ENCODE results near the gene ART5. TPM values are rescaled to one million over a fixed set of nuclear protein-coding genes. Genes with fewer than 3 reads are reported as not detected.

Gene ART5, protein sequence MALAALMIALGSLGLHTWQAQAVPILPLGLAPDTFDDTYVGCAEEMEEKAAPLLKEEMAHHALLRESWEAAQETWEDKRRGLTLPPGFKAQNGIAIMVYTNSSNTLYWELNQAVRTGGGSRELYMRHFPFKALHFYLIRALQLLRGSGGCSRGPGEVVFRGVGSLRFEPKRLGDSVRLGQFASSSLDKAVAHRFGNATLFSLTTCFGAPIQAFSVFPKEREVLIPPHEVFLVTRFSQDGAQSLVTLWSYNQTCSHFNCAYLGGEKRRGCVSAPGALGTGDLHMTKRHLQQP
- 1 to 10 TPM; 3.2 to 5.1 (median 3.8) TPM for polyA plus RNA-seq (ENCODE audit: insufficient read length in 4 of 4)

DNA sequence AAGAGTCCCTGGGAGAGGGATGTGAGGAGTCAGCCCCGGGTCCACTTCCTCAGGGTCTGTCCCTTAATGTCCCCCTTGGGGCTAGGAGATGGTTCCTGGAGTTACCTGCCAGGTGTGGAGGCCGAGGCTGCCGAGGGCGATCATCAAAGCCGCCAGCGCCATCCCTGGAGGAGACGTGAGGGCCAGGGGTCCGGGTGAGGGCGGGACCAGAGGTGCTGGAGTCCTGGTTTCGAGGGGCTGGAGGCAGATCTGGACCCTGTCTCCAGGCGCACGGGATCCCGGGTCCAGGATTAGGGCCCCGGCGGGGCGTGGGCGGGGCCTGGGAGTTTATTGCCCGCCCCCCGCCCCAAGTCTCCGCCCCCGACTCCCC, at the start of gene ART5:
Gene ART5, minus strand, starts transcription at position 292 of the 370 bp plus-strand sequence. Its CDS starts 130 bp downstream, at position 162.
- no peak for DNase-seq (ENCODE audit: low read depth in 4 of 4, low spot score in 3 of 4)

DNA sequence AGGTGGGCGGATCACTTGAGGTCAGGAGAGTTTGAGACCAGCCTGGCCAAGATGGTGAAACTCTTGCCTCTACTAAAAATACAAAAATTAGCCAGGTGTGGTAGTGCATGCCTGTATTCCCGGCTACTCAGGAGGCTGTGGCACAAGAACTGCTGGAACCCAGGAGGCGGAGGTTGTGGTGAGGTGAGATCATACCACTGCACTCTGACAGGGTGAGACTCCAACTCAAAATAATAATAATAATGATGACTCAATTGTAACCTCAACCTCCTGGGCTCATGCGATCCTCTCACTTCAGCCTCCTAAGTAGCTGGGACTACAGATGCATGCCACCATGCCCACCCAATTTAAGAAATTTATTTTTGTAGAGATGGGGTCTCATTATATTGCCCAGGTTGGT, 45.0 kb upstream of the ART5 start:
- DNase-seq (ENCODE audit: low read depth in 4 of 4, low spot score in 3 of 4), result no peak

DNA sequence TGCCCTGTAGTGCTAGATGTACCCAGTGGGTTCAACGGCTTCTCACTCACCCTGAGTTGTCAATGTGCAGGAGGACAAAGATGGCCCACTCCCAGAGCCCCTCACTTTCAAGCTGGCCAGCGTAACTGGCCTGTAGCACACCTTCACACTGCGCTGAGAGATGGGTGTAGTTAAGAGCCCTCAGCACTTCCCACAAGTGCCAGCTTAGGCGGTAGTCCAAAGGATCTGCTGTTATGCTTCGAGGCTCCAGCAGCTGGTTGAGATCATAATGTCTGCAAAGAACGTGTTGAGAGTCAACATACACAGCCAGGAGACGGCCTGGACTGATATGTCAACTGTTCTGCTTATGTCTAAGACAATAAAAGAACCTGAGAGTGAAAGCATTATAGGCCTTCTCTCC, 44.1 kb upstream of the ART5 start:
- no peak for DNase-seq (ENCODE audit: low read depth in 4 of 4, low spot score in 3 of 4)

DNA sequence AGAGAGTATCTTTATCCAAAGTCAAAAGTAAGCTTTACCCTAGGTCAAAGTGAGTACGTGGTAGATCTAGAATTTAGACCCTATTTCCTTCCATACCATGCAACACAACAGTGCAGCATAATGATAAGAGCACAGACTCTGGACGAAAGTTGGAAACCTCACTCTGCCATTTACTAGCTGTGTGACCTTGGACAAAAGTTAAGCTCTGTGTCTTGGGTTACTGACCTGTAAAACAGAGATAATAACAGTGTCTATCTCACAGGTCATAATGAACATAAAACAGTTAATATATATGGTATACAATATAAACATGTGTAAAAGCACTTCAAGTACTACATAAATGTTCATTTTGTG, 43.0 kb upstream of the ART5 start:
- DNase-seq (ENCODE audit: low read depth in 4 of 4, low spot score in 3 of 4), result no peak

DNA sequence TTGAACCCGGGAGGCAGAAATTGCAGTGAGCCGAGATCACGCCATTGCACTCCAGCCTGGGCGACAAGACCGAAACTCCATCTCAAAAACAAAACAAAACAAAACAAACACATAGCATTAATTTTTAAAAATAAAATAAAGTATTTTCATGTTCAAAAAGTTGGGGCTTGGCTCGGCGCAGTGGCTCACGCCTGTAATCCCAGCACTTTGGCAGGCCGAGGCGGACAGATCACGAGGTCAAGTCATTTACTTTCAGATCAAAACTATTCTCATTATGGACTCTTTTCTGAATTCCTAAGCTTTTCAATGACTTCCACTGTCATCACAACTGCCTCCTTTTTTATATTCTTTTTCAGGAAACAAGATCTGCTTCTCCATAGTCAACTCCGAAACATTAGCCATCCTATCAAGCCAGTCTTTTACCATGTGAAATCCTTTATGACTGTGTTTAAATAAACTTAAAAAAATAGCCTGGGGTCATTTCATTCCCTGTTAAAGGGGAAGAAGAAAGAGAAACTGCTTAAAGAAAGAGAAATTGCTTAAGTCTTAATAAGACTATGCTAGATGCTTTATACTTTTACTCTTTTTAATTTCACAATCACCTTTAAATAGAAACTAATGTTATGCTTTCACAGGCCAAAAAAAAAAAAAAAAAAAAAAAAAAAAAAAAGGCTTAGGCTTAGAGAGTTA, 42.5 kb upstream of the ART5 start:
- DNase-seq (ENCODE audit: low read depth in 4 of 4, low spot score in 3 of 4), result no peak

DNA sequence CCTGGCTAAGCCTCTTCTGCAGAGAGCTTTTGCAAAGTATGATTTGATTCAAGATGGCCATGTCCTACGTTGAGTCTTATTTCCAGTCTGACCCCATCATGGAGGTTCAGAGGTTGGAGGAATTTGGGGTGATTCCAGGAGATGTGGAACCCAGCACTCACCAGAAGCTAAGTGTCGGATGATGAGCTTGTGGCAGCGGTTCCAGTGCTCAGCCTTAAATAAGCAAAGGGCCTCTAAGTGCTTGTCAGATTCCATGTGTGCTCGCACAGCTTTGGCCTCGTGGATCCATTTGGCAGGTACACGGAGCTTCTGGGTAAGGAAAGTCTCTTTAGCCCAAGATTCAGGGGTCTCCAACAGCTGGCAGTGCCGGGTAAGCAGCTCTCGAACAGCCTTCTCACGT, 41.2 kb upstream of the ART5 start:
- DNase-seq (ENCODE audit: low read depth in 4 of 4, low spot score in 3 of 4), result no peak

DNA sequence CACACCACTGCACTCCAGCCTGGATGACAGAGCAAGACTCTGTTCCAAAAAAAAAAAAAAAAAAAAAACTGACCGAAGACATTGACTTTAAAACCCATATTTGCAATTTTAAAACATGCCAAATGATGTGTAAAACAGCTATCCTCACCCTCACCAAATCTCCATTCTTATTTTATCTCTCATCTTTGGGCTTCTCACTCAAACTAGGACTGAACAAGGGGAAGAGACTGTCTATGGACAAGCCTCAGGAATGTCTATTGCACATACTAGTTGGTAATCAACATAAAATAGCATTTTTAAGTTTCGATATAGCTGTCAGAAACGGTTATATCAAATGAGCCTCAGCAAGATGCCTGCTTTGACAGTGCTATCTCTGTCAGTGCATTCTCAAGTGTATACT, 37.3 kb upstream of the ART5 start:
- no peak for DNase-seq (ENCODE audit: low read depth in 4 of 4, low spot score in 3 of 4)

DNA sequence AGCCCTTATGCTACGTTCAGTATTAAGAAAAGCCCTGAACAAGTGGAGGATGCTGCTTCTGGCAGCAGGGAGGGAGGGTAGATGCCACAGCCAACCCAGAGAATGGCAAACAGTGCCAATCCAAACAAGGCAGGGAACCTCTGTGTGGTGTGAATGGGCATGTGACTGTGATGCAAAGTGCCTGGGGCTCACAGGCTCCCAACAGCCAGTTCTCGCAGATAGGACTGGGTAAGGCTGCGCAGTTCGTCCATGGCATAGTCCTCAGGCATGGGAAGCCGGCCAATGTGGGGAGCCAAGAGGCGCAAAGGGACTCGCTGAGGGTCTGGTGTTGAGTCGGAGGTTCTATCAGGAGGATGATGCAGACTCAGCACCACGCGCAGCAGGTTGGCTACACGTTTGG, 34.2 kb upstream of the ART5 start:
- DNase-seq (ENCODE audit: low read depth in 4 of 4, low spot score in 3 of 4), result no peak

DNA sequence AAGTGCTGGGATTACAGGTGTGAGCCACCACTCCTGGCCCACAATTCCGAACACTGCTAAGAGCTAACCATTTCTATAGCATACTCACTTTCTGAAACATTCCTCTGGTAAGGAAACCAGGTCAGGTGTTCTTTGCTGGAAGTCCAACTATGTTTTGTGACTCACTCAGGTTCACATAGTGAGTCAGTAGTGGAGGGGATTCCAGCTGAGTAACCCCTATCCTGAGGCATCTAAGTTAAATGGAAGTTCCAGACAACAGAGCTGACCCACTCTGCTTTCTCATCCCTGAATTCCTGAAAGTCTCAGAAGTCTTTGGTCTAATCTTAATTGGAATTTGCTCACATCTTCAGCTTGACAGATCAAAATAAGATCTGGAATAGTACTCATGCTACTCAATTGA, 32.4 kb upstream of the ART5 start:
- DNase-seq (ENCODE audit: low read depth in 4 of 4, low spot score in 3 of 4), result no peak

DNA sequence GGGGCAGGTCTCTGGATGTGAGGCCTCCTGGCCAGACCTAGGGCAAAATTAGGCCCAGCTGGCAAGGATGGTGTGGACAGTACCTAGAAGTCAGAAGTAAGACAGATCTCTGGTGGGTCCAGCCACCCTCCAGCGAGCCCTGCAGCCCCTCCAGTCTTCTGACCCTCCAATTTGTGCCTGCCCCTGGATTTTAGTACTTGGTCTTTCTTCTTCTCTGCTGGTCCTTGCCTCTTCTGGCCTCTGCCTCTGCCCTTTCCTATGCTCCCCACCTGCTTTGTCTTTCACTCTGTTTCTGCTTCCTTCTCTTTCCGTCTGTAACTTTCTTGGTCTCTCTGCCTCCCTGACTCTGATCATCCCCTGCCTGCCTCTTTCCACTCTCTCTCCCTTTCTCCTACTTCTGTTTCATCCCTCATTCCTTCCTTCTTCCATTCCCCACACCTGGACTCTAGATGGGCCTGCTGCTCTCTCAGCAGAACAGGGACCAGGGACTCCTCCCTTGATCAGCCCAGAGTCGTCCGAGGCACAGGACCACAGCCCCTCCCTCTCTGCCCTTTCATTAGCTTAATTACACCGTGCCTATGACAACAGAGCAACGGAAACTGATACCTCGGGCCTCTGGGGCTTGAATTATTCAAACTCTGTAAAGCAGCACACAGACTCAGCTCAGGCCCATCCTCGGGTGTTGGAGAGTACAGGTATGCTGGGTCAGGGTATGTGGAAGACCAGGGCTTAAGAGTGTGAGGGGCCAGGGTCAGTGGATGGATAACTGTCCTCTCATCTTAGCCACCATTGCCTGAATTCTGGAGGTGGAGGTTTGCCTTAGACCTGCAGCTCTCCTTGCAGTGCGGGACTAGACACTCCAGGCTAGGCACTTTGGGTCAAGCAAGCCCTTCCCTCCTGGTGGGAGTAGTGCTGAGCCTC, 29.8 kb upstream of the ART5 start, which contains the start of gene CHRNA10:
Gene CHRNA10, minus strand, starts transcription at position 51 of the 921 bp plus-strand sequence. CDS start 72 bp downstream, outside the sequence.
- DNase-seq (ENCODE audit: low read depth in 4 of 4, low spot score in 3 of 4), result peak in 3 of 4 donors; percentile 1 to 21 (median 14)

DNA sequence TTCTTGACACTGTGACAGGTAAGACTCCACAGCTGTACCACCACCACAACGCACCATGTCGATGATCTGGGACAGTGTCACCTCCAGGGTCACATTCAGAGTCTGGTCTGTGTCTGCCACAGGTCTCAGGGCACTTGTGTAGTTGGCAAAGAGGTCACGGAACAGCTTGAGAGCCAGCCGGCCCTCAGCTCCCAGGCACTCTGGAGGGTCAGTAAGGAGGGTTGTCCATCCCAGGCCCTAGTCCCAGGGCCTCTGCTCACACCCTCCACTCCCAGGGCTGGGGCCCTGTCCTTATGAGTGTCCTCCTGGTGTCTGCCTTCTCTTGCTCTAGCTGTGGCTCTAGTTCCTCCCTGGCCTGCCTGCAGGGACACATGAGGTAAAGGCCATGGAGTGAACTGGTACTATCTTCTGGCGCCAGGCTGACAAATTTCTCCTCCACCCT, 28.0 kb upstream of the ART5 start:
- no peak for DNase-seq (ENCODE audit: low read depth in 4 of 4, low spot score in 3 of 4)

DNA sequence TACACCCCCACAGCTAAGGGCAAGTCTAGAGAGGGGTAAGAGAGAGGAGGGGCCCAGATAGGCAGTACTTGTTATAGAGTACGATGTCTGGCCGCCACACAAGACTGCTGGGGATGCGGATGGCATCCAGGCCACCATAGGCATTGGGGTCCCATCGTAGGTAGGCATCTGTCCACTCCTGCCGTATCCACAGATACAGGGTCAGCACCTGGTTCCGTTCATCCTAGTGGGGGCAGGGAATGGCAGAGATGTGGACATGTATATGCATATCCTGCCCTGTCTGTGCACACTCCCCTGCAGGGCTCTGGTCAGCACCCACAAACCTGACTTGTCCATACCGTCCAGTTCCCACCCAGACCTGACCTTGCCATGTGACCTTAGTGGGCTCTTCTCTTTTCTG, 27.3 kb upstream of the ART5 start:
- DNase-seq (ENCODE audit: low read depth in 4 of 4, low spot score in 3 of 4), result no peak

DNA sequence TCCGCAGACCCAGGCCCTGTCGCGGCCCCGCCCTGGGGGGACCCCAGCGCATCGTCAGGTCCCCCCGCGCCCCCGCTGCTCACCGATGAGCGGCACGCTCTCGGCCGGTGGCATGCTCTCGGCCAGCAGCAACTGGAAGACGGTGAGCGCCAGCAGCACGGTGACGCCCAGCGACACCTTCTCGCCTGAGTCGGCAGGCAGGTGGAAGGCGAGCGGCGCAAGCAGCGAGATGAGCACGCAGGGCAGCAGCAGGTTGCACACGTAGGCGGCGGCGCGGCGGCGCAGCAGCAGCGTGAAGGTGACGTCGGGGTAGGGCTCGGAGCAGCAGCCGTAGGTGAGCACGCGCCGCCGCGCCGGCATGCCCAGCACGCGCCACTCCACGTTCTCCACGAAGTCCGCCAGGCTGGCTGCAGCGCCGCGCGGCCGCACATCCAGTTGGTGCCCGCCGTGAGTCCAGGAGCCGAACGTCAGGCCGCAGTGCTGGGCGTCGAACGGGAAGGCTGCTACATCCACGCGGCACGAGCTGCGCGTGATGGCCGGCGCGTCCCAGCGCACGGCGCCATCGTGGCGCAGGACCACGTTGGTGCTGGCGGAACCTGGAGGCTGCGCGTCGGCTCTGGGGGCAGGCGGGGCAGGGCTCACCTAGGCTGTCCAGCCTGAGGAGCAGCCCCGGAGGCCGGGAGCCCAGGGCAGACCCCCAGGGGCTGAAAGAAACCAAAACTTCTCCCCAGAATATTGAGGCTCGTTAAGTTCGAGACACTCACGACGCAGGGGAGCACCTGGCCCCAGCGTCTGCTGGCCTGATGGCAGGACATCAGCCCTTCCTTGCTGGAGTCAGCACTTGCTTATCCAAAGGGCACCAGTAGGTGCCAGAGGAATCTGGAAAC, 25.6 kb upstream of the ART5 start:
- DNase-seq (ENCODE audit: low read depth in 4 of 4, low spot score in 3 of 4), result no peak

DNA sequence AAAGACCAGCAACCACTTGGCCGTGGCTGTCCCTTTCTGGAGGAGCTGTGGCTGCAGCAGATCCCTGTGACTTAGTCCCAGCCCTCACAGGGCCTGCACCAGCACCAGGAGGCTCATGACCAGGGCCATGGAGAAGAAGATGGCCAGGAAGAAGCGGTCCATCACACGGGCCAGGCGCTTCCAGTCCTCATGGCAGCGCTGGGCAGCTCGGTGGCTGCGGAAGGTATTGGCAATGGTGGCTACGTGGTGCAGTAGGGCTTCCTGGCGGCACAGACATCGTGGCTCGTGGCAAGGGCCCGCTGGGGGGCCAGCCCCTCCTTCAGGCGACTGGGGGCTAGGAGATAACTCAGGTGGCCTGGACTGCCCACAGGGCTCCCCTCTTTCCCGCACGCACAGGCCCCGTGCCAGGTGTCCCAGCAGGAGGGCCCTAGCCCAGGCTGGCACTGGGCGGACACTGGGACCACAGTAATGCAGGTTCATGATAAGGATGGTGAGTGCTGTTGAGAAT, 24.3 kb upstream of the ART5 start:
- DNase-seq (ENCODE audit: low read depth in 4 of 4, low spot score in 3 of 4), result no peak

DNA sequence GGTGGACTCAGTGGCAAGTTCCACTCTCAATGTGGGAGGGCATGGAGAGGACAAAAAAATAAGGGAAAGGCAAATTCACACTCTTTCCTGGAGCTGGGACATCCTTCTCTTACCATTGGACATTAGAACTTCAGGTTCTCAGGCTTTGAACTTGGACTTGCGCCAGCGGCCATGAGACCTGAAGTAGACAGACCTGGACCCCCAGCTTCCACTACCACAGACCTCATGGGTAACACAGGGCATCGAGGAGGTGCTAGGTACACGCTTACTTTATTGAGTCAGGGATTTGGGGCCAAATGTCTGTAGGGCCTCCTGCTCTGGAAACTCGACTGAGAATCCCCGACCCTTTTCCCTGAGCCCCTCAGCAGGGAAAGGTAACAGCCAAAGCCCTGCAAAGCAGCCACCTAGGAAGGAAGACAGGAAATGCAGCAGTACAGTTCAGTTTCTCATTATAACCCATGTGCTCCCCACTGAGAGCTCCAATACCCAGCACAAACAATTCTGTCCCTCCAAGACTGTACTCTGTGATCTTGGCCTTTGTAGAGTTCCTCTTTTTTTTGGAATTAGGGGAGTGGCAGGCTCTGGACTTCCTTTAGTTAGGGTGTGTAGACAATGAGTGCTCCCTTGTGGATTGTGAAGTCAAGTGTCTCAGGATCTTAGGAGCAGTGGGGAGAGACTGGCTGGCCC, 23.7 kb upstream of the ART5 start:
- no peak for DNase-seq (ENCODE audit: low read depth in 4 of 4, low spot score in 3 of 4)

DNA sequence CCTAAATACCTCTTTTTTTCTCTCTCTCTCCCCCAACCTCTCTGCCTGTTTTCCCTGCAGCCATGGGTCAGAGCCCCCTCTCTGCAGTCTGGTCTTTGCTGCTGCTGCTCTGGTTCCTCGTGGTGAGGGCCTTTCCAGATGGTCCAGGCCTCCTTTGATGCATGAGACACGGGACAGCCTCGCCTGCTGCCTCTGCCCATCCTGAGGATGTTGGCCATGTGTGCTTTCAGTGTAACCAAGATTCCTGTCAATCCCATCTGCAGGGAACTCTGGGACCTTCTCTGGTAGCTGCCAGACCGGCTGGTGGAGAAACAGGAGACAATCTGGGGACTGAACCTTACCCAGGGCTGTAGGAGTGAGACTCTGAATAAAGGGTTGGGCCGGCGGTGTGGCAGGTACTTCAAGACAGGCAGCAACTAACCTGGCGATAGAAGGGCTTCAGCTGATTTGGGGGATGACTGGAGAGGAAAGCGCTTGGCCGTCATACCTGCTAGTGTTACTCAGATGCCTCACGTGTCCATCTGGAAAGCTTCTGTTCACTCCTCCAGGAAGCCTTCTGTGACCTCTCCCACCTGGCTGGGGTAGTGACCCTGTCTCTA, 22.3 kb upstream of the ART5 start:
- no peak for DNase-seq (ENCODE audit: low read depth in 4 of 4, low spot score in 3 of 4)

DNA sequence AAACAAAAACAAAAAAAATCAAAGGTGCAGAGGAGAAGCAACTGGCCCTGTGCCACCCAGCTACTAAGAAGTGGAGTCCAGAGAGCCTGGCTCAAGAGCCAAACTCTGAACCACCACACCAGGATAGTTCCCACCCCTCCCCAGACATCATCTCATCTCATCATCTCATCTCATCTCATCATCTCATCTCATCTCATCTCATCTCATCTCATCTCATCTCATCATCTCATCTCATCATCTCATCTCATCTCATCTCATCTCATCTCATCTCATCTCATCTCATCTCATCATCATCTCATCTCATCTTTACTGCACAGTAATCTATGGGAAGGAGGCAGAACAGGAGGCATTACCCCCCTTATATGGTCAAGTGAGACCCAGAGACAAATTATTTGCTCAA, 21.1 kb upstream of the ART5 start:
- DNase-seq (ENCODE audit: low read depth in 4 of 4, low spot score in 3 of 4), result no peak

DNA sequence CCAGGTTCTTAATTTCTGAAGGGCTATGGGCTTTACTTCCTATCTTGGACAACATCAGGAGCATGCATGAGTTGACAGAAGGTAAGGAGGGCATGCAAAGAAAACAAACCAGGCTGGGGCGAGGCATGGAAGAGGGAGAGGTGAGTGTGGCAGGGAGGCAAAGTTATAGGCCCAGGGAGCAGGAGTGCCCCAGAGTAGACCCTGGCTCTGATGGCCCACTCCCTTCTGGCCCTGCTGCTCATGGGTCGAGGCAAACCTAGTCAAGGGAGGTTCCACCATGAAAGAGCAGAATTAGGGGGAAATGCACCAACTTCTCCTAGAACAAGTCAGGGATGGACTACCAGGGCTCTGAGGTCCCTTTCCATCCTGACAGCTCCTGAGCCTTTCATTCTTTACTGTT, 19.2 kb upstream of the ART5 start:
- DNase-seq (ENCODE audit: low read depth in 4 of 4, low spot score in 3 of 4), result no peak

Measured in left renal pelvis (tissue), 4 donors.